Measurements from ENCODE around the gene KIF1C.
A peak's percentile ranks its signal among the peaks of the same experiment; 100 is the strongest.

KIF1C gene

GRCh38 chr17:5002121-5002788, 4.5 kb downstream of the KIF1C start:
- Histone ChIP-seq H3K27ac (no peak overlapping the region), H3K4me3 (no peak overlapping the region)
- no peak for TF ChIP-seq CTCF (IDR thresholded peaks at IDR 0.05)
- DNase-seq (ENCODE audit: low spot score): no peak

- no peak for DNase-seq (ENCODE audit: low spot score)
- TF ChIP-seq CTCF (IDR thresholded peaks at IDR 0.05): no peak
- H3K27ac ChIP-seq: no peak overlapping the region
- H3K4me3 ChIP-seq: no peak overlapping the region
These were observed 5.6 kb downstream of the KIF1C start for GRCh38 chr17:5003214-5003867.

GRCh38 chr17:5011928-5012327, 14.2 kb downstream of the KIF1C start:
- Histone ChIP-seq H3K4me3 (no peak overlapping the region), H3K27ac (no peak overlapping the region)
- peak; percentile 61 for DNase-seq (ENCODE audit: low spot score)
- TF ChIP-seq CTCF (IDR thresholded peaks at IDR 0.05): no peak

- no peak for TF ChIP-seq CTCF (IDR thresholded peaks at IDR 0.05)
- DNase-seq (ENCODE audit: low spot score): no peak
- Histone ChIP-seq H3K27ac (no peak overlapping the region), H3K4me3 (no peak overlapping the region)
These were observed 16.6 kb downstream of the KIF1C start for GRCh38 chr17:5014357-5014756.

GRCh38 chr17:5019475-5019956, 21.8 kb downstream of the KIF1C start:
- no peak for TF ChIP-seq CTCF (IDR thresholded peaks at IDR 0.05)
- no peak for DNase-seq (ENCODE audit: low spot score)
- no peak overlapping the region for H3K4me3 ChIP-seq
- peak overlapping the region in 1 of 2 donors; percentile 11 for H3K27ac ChIP-seq

- peak; percentile 69 for DNase-seq (ENCODE audit: low spot score)
- TF ChIP-seq CTCF (IDR thresholded peaks at IDR 0.05): no peak
- no peak overlapping the region for H3K4me3 ChIP-seq
These were observed 22.8 kb downstream of the KIF1C start for GRCh38 chr17:5020502-5021023.

More at GRCh38 chr17:5020502-5021023, 22.8 kb downstream of the KIF1C start:
- no peak overlapping the region for H3K27ac ChIP-seq
